GM12873 (cell line): ENCODE measurements around the gene KIF19.

Experiments
- TF ChIP-seq, protein P1 (sequence below): IDR thresholded peaks from 2 replicates; pipeline ENCODE4 v1.5.1; 2012; ENCODE audit warnings: low read depth, mild to moderate bottlenecking, moderate library complexity, low read length, control low read depth; ENCODE audit not compliant: insufficient read depth; ENCODE audit errors: missing control alignments

Gene KIF19

DNA sequence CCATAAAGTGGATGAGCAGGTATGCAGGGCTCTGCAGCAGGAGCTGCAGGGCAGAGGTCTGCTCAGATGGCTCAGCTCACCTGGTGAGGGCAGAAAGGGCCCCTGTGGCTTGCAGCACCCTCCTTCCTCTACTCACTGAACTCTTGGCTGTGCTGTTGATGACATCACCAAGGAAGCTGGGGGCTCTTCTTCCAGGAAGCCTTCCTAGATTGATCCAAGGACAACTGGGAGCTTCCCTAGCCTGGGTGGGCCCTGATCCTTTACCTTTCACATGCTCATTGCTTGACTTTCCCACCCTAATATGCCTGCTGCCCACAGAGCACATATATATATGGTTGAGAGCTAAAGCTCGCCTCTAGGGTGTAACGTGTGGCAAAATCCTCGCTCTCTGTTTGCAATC lies 2.5 kb downstream of the KIF19 start:
- TF ChIP-seq, protein P1, sequence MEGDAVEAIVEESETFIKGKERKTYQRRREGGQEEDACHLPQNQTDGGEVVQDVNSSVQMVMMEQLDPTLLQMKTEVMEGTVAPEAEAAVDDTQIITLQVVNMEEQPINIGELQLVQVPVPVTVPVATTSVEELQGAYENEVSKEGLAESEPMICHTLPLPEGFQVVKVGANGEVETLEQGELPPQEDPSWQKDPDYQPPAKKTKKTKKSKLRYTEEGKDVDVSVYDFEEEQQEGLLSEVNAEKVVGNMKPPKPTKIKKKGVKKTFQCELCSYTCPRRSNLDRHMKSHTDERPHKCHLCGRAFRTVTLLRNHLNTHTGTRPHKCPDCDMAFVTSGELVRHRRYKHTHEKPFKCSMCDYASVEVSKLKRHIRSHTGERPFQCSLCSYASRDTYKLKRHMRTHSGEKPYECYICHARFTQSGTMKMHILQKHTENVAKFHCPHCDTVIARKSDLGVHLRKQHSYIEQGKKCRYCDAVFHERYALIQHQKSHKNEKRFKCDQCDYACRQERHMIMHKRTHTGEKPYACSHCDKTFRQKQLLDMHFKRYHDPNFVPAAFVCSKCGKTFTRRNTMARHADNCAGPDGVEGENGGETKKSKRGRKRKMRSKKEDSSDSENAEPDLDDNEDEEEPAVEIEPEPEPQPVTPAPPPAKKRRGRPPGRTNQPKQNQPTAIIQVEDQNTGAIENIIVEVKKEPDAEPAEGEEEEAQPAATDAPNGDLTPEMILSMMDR: no peak

DNA sequence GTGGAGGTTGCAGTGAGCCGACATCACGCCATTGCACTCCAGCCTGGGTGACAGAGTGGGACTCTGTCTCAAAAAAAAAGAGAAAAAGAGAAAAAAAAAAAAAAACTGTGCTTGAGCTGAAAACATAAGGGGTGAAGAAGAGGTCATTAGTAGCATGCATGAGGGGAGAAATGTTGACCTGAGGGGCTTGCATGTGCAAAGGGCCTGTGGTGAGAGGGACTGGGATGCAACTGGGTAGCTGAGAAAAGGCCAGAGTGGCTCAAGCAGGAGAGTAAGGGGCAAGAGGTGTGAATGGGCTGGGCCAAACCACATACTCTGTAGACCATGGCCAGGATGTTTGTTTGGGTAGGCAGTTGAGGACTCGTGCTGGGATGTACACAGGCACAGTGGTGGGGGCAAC lies 3.4 kb downstream of the KIF19 start:
- TF ChIP-seq, protein P1: no peak

DNA sequence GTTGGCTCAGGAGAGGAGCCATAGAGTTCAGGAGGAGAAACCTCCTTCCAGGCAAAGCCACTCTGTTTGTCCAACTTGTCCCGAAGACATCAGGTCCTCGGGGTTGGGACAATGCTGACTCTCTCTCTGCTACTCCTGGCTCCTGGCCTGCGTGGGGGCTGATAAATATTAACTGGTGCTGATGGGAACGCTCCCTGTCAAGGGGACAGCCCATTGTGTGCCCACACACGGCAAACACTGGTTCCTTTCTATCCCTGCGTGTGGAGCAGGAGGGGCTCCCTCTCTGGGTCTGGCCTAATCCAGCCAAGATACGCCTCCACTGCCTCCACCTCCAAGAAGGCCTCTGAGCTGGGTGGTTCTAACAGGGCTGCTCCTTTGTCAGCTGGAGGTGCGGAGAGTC lies 4.4 kb downstream of the KIF19 start:
- TF ChIP-seq, protein P1: no peak

DNA sequence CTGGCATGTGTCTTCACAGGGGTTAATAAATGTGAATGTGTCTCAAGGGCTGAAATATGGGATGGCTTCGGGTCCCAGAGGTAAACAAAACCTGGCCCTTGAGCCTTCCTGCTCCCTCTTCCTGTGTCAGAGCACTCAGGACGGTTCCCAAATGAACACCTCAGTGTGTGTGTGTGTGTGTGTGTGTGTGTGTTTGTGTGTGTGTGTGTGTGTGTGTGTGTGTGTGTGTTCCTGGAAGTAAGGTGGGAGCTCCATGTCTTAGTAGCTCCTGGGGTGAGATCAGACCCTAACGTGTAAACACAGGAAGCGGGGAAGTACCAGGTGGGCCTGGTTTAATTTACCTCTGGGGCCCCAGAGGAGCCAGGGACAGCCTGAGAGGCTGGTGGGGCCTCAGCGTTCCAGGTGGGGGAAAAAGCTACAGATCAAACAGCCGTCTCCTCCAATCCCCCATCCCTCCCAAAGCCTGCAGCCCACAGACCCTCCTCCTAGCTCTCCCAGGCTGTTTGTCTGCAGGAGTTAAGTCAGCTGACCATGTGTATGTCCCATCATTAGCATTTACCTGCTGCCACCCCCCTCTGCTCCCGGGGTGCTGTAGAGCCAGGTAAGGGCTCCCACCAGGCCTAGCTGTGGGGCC lies 6.1 kb downstream of the KIF19 start:
- TF ChIP-seq, protein P1: no peak

DNA sequence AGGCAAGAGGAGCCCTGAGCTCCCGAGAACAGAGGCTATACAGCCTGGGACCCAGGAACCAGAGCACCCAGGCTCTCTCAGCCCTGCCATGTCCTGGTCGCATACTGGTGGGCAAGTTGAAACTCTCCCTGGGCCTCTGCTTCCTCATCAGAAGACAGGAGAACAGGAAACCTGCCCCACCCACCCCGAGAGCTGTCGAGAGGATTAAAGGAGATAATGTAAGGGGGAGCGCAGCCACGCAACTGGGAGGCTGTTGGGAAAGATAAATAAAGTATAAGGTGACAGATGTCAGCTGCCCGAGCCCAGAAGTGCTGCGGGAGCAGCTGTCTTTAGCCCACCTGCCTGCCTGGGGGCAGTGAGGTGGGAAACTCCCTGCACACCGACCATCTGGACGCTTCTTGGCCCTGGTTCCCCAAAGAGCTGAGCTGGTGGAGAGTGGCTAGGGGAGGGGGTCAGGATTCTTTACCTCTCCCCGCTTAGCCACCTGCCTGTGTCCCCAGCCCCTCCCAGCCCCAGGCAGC lies 6.8 kb downstream of the KIF19 start:
- TF ChIP-seq, protein P1: no peak

DNA sequence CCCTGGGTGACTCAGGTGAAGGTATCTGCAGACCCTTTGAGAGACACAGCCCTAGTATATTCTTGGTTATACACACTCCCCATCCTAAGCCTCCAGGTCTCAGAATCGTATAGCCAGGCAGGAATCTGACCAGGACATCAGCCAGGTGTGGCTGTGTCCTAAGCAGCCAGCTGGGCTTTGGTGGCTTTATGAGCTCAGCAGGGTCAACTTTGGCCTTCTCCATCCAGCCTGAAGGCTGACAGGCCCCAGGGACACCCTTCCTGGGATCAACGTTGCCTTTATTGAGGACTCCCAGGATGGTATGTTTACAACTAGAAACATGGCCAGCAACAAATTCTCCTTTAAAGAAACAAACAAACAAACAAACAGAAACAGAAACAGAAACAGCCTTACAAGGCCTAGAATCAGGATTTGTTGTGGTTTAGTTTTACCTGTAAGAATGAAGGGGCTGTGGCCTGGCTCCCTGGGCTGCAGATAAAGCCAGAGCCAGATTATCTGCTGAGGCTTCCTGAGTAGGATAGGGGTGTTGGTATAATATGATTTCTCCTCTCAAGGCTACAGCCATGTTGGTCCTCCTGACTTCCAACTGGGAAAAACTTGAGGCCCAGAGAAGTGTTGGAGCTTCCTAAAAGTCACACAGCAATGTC lies 8.5 kb downstream of the KIF19 start:
- TF ChIP-seq, protein P1: no peak

DNA sequence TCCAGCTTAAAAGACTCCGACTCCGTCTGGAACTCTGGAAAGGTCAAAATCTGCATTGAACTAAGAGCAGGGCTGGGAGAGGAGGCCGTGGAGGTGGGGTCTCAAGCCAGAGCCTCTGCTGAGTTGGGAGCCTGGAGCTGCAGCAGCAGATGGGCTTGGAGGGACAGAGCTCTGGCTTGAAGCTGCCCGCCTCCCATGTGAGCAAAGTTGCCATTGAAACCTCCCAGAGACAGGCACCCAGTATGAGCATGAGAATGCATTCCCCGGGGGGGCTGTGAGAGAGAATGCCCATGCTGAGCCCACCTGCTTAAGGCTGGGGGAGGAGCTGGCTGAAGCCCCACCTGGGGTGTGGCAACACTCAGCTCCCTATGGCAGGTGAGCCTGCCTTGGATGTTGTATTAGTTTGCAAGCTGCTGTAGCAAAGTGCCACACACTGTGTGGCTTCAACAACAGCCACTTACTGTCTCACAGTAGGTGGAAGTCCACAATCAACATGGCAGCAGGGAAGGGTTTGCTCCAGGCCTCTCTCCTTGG lies 9.6 kb downstream of the KIF19 start:
- TF ChIP-seq, protein P1: no peak
